Transverse colon (tissue), 4 donors: Measurements from ENCODE around the gene MMP10. TPM values are rescaled to one million over a fixed set of nuclear protein-coding genes. Genes with fewer than 3 reads are reported as not detected.

ENCODE experiments used
- DNase-seq: peaks from one replicate; pipeline ENCODE4 v3.0.0-alpha.2; 2019
- H3K27ac ChIP-seq, 4 donors: fragments of 200-600 bp; sonication (generic); 2 replicates each; pipeline ENCODE4 v1.5.1; 2016 to 2018; ENCODE audit warnings: inconsistent platforms in 4 of 4
- H3K27me3 ChIP-seq: fragments of 200-600 bp; sonication (generic); 2 replicates; pipeline ENCODE4 v1.5.1; 2017; ENCODE audit warnings: inconsistent platforms
- H3K36me3 ChIP-seq, 4 donors: fragments of 200-600 bp; sonication (generic); 2 replicates each; pipeline ENCODE4 v1.5.1; 2017 to 2019; ENCODE audit warnings: inconsistent platforms in 4 of 4
- H3K4me1 ChIP-seq, 4 donors: fragments of 200-600 bp; sonication (generic); 2 replicates each; pipeline ENCODE4 v1.5.1; 2017 to 2020; ENCODE audit warnings: inconsistent platforms in 4 of 4
- H3K4me3 ChIP-seq, 4 donors: fragments of 200-600 bp; sonication (generic); 1 replicate in 1 of 4; 2 replicates in 3 of 4; pipeline versions ENCODE4 v1.5.1 to v1.6.1; 2017 to 2019; ENCODE audit warnings: inconsistent platforms in 4 of 4
- H3K9me3 ChIP-seq, 2 donors: fragments of 200-600 bp; sonication (generic); 2 replicates each; pipeline ENCODE4 v1.5.1; 2017 to 2019; ENCODE audit warnings: inconsistent platforms in 2 of 2
- EP300 ChIP-seq: sonication (generic); formaldehyde crosslinking; IDR thresholded peaks from one replicate; pipeline ENCODE4 v1.6.1; 2017; ENCODE audit warnings: antibody characterized with exemption, low read depth
- POLR2A ChIP-seq: fragments of 450-650 bp; IDR thresholded peaks from one replicate; pipeline ENCODE4 v1.6.1; 2016; ENCODE audit warnings: antibody characterized with exemption, mild to moderate bottlenecking, moderate library complexity
- POLR2AphosphoS5 ChIP-seq, 3 donors: sonication (generic); formaldehyde crosslinking; IDR thresholded peaks; one replicate each; pipeline ENCODE4 v1.6.1; 2016; ENCODE audit warnings: antibody characterized with exemption in 3 of 3
- WGBS, 2 donors: methylation state at CpG; one replicate each; pipeline ENCODE4 v1.1.5; 2018; ENCODE audit warnings: low coverage in 1 of 2; 5-methylcytosine and 5-hydroxymethylcytosine counted together
- in situ Hi-C, 4 donors: fragments of 200-750 bp; cut with MboI; loops; one replicate each; pipeline versions ENCODE4 v1.15.0 to v1.15.1; 2017; ENCODE audit warnings: low sequenced_read_pairs in 3 of 4, low pct_ligation_motif_present in 1 of 4, low pct_unique_long_range_greater_than_20kb in 1 of 4
- intact Hi-C: fragments of 100-400 bp; cut with DNase I; formaldehyde crosslinking; loops from one replicate; pipeline ENCODE4 v1.15.1; 2023; ENCODE audit warnings: low total_unique reads
- total RNA-seq, 4 donors: library from RNA; depleted of rRNA; stranded (reverse); fragments of >200 nt; gene quantifications; one replicate each; pipeline ENCODE4 v1.1.0, GENCODE V29; 2016
- TF ChIP-seq, protein P1 (sequence below), 5 experiments: fragments of 200-600 bp in 3 of 5; fragments of 450-650 bp in 2 of 5; sonication (generic) in 3 of 5; IDR thresholded peaks; 1 replicate in 2 of 5; 2 replicates in 3 of 5; pipeline ENCODE4 v1.5.1; 2016 to 2017; ENCODE audit warnings: antibody characterized with exemption in 5 of 5, inconsistent platforms in 3 of 5, mild to moderate bottlenecking in 2 of 5, moderate library complexity in 1 of 5

Gene MMP10
- total RNA-seq, 4 donors from 2014 or later = 0.48 TPM; not detected in 3

DNA sequence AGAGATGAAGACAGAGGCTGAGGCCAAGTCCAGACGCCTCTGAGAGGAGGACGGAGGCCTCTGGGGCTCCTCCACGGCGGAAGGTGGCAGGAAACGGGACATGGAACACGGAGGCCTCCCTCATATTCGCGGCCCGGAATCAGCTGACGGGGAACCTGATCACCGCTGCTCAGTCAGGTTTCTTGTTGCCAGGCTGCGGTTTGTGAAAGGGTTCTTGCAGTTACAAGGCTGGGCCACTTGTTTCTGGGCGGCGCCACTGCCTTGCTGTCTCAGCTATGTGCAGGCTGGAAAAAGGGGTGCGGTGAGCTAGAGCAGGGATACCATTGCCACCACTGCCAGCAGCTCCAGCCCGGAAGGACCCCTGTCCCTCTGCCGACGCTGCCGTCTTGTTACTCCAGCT is 27.5 kb upstream of the MMP10 start:
- Histone ChIP-seq H3K27me3 (no peaks in the 10 kb centered on the region), H3K27ac (no peak overlapping the region), H3K4me1 (no peaks in the 10 kb centered on the region), H3K9me3 (no peaks in the 10 kb centered on the region), H3K36me3 (no peaks in the 10 kb centered on the region), H3K4me3 (no peak overlapping the region)
- no peak for DNase-seq
- TF ChIP-seq, protein P1, sequence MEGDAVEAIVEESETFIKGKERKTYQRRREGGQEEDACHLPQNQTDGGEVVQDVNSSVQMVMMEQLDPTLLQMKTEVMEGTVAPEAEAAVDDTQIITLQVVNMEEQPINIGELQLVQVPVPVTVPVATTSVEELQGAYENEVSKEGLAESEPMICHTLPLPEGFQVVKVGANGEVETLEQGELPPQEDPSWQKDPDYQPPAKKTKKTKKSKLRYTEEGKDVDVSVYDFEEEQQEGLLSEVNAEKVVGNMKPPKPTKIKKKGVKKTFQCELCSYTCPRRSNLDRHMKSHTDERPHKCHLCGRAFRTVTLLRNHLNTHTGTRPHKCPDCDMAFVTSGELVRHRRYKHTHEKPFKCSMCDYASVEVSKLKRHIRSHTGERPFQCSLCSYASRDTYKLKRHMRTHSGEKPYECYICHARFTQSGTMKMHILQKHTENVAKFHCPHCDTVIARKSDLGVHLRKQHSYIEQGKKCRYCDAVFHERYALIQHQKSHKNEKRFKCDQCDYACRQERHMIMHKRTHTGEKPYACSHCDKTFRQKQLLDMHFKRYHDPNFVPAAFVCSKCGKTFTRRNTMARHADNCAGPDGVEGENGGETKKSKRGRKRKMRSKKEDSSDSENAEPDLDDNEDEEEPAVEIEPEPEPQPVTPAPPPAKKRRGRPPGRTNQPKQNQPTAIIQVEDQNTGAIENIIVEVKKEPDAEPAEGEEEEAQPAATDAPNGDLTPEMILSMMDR (IDR thresholded peaks at IDR 0.05) = peak in 1 of 5 experiments; percentile 7
- no peak for TF ChIP-seq POLR2A
- no peak for TF ChIP-seq POLR2AphosphoS5 (IDR thresholded peaks at IDR 0.05)
- no peak for TF ChIP-seq EP300
- intact Hi-C loops = no loop called here
- in situ Hi-C loops = no loop called here
- 75 to 77% methylated on average over 8 to 19 of the region's 19 CpGs for WGBS, 2 donors

DNA sequence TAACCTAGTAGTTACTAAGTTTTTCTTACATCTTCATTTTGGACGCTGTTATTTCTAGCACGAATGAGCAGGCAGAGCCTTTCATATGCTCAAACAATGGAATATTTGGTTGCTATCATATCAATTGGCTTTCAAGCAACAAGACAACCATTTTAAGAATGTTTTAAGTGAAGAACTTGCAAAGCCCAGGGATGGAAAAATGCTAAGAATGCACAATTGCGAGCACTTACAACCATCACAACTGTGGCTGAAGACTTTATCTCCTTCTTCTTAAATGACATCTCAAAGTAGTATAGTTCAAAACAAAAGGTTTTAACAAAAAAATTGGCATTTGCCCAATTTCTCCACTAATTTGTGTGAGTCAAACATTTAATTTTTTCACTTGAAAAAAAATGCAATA is 25.9 kb upstream of the MMP10 start:
- in situ Hi-C loops (no loop called here), intact Hi-C loops (no loop called here)
- H3K36me3 ChIP-seq = no peaks in the 10 kb centered on the region
- no peak for DNase-seq
- no peak overlapping the region for H3K27ac ChIP-seq
- no peak for TF ChIP-seq POLR2A
- TF ChIP-seq, protein P1 (IDR thresholded peaks at IDR 0.05) = no peak
- TF ChIP-seq EP300 = no peak
- TF ChIP-seq POLR2AphosphoS5 (IDR thresholded peaks at IDR 0.05) = no peak
- WGBS, 2 donors = 69 to 88% methylated on average over 3 of the region's 3 CpGs
- H3K27me3 ChIP-seq = no peaks in the 10 kb centered on the region
- no peaks in the 10 kb centered on the region for H3K9me3 ChIP-seq
- H3K4me1 ChIP-seq = no peaks in the 10 kb centered on the region
- no peak overlapping the region for H3K4me3 ChIP-seq

DNA sequence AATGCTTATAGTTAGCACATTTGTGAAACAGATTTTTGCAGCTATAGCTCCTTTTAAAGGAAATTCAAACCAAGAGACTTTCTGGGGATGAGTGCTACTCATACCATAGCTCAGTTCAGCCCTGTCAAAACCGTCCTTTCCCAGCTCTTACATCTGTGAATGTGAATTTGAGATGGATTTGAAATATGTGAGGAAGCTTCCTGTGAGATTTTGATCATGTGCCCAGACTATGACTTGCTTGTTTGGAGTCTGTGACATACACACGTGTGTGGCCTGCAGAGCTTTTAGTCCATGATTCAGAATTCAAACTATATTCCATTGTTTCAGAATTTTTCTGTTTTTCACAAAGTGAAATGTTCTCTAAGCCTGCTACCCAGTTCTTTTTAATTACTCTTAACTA is 21.9 kb upstream of the MMP10 start:
- TF ChIP-seq EP300 = no peak
- TF ChIP-seq, protein P1 (IDR thresholded peaks at IDR 0.05) = no peak
- no peak for TF ChIP-seq POLR2AphosphoS5 (IDR thresholded peaks at IDR 0.05)
- no peak for TF ChIP-seq POLR2A
- H3K27me3 ChIP-seq = no peaks in the 10 kb centered on the region
- H3K36me3 ChIP-seq = no peaks in the 10 kb centered on the region
- intact Hi-C loops = no loop called here
- 43 to 61% methylated on average over 2 of the region's 2 CpGs for WGBS, 2 donors
- no peak overlapping the region for H3K4me3 ChIP-seq
- H3K27ac ChIP-seq = no peak overlapping the region
- H3K9me3 ChIP-seq = no peaks in the 10 kb centered on the region
- in situ Hi-C loops = no loop called here
- DNase-seq = no peak
- no peaks in the 10 kb centered on the region for H3K4me1 ChIP-seq

DNA sequence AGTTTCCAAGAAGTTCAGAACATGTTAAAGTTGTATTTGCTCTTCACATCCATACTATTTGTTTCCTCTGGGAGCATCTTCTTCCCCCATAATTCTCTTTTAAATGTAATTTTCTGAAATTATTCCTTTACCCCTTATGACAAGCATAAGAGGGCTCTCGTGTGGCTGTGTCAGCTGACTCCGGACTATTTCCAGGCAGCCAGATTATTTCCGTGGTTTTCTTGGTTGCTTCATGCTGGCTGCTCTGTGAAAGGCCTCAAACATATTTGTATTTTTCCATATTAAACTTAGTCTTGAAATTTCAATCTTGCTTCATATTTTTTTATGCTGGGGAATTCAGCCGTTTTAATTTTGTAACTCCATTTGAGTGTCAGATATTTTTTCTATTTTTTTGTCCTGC is 20.3 kb upstream of the MMP10 start:
- H3K27me3 ChIP-seq = no peaks in the 10 kb centered on the region
- no peaks in the 10 kb centered on the region for H3K9me3 ChIP-seq
- no peak overlapping the region for H3K4me3 ChIP-seq
- intact Hi-C loops (no loop called here), in situ Hi-C loops (no loop called here)
- H3K4me1 ChIP-seq = no peaks in the 10 kb centered on the region
- H3K27ac ChIP-seq = peak overlapping the region in 1 of 4 donors; percentile 0
- no peaks in the 10 kb centered on the region for H3K36me3 ChIP-seq
- TF ChIP-seq, protein P1 (IDR thresholded peaks at IDR 0.05) = no peak
- no peak for TF ChIP-seq EP300
- TF ChIP-seq POLR2AphosphoS5 (IDR thresholded peaks at IDR 0.05) = no peak
- no peak for TF ChIP-seq POLR2A
- WGBS, 2 donors = 66 to 82% methylated on average over 4 of the region's 4 CpGs
- DNase-seq = no peak
